Inflammatory macrophage (primary cell): ENCODE data around the gene SATB1.

ENCODE experiments used
- DNase-seq, 2 donors: peaks; one replicate each; pipeline ENCODE4 v3.0.0-alpha.2; 2020 to 2022

The SATB1 gene

GRCh38 chr3:18396428-18396827 lies 28.7 kb downstream of the SATB1 start:
- DNase-seq, result no peak

- DNase-seq, result no peak
These were observed 30.6 kb downstream of the SATB1 start for GRCh38 chr3:18394384-18394995.

GRCh38 chr3:18393906-18394305 lies 31.2 kb downstream of the SATB1 start:
- DNase-seq, result no peak

GRCh38 chr3:18390024-18390660 lies 35.0 kb downstream of the SATB1 start:
- DNase-seq, result no peak

GRCh38 chr3:18389108-18389733 lies 35.9 kb downstream of the SATB1 start:
- DNase-seq, result peak; percentile 12 to 37

GRCh38 chr3:18386274-18386890 lies 38.8 kb downstream of the SATB1 start:
- no peak for DNase-seq

GRCh38 chr3:18385706-18386105 lies 39.4 kb downstream of the SATB1 start:
- no peak for DNase-seq

- no peak for DNase-seq
These were observed 42.3 kb downstream of the SATB1 start for GRCh38 chr3:18382760-18383369.

- DNase-seq, result no peak
These were observed 45.5 kb downstream of the SATB1 start for GRCh38 chr3:18379647-18380046.

GRCh38 chr3:18378218-18378617 lies 46.9 kb downstream of the SATB1 start:
- no peak for DNase-seq

GRCh38 chr3:18376682-18377081 lies 48.5 kb downstream of the SATB1 start:
- no peak for DNase-seq

- no peak for DNase-seq
These were observed 52.2 kb downstream of the SATB1 start for GRCh38 chr3:18372786-18373405.

- DNase-seq, result no peak
These were observed 54.5 kb downstream of the SATB1 start for GRCh38 chr3:18370672-18371071.

GRCh38 chr3:18369551-18370185 lies 55.5 kb downstream of the SATB1 start:
- DNase-seq, result no peak

GRCh38 chr3:18366258-18366657 lies 58.9 kb downstream of the SATB1 start:
- DNase-seq, result no peak

GRCh38 chr3:18363338-18363737 lies 61.8 kb downstream of the SATB1 start:
- no peak for DNase-seq

GRCh38 chr3:18357747-18358146 lies 67.4 kb downstream of the SATB1 start:
- DNase-seq, result no peak

GRCh38 chr3:18355832-18356231 lies 69.3 kb downstream of the SATB1 start:
- no peak for DNase-seq

- DNase-seq, result no peak
These were observed 70.4 kb downstream of the SATB1 start for GRCh38 chr3:18354701-18355100.

GRCh38 chr3:18351823-18352744 lies 73.1 kb downstream of the SATB1 start:
- DNase-seq, result no peak

- DNase-seq, result no peak
These were observed 74.0 kb downstream of the SATB1 start for GRCh38 chr3:18351069-18351628.
